CD4-positive, CD25-positive, alpha-beta regulatory T cell (primary cell): ENCODE data around the gene ARIH1. TPM values are rescaled to one million over a fixed set of nuclear protein-coding genes. Genes with fewer than 3 reads are reported as not detected.
"Not testable (repeated sequence)": the region's sequence is repeated elsewhere in the genome, so short reads cannot be mapped to it uniquely, and the experiment has no call there.

Source experiments
- ATAC-seq, 2 donors: fragments of 150-1000 bp; cut with Tn5 transposase; one replicate each; pipeline ENCODE4 v1.10.0; 2021; ENCODE audit warnings: low read depth in 2 of 2, moderate number of reproducible peaks in 2 of 2, moderate library complexity in 1 of 2
- DNase-seq, 3 donors: peaks; one replicate each; pipeline versions ENCODE4 v3.0.0 to v3.0.0-alpha.2; 2012 to 2022; ENCODE audit warnings: mixed read lengths in 1 of 3
- H3K27ac ChIP-seq: one replicate; pipeline ENCODE4 v1.7.0; 2013; ENCODE audit warnings: mild to moderate bottlenecking, low read length; ENCODE audit not compliant: insufficient read depth, poor library complexity, severe bottlenecking
- H3K27me3 ChIP-seq: one replicate; pipeline ENCODE4 v1.7.0; 2013; ENCODE audit warnings: low read length; ENCODE audit not compliant: control insufficient read depth, insufficient read depth
- H3K36me3 ChIP-seq: one replicate; pipeline ENCODE4 v1.7.0; 2013; ENCODE audit warnings: mild to moderate bottlenecking, low read length, moderate library complexity; ENCODE audit not compliant: control insufficient read depth, insufficient read depth
- H3K4me1 ChIP-seq: 2 replicates; pipeline ENCODE4 v1.7.0; 2013; ENCODE audit warnings: mild to moderate bottlenecking, low read length; ENCODE audit not compliant: insufficient read depth, control insufficient read depth, poor library complexity, severe bottlenecking
- H3K4me3 ChIP-seq: one replicate; pipeline ENCODE4 v1.7.0; 2013; ENCODE audit warnings: low read depth, mild to moderate bottlenecking, low read length, moderate library complexity
- H3K9me3 ChIP-seq, 2 experiments: 1 replicate in 1 of 2; 2 replicates in 1 of 2; pipeline ENCODE4 v1.7.0; 2013; ENCODE audit warnings: low read length in 2 of 2, mild to moderate bottlenecking in 1 of 2, moderate library complexity in 1 of 2; ENCODE audit not compliant: control insufficient read depth in 2 of 2
- H3K27ac Mint-ChIP-seq, 3 donors: one replicate each; pipeline ENCODE4 v1.8.0; 2020 to 2022; ENCODE audit warnings: mild to moderate bottlenecking in 3 of 3, mixed read lengths in 3 of 3, moderate library complexity in 2 of 3
- H3K27me3 Mint-ChIP-seq: one replicate; pipeline ENCODE4 v1.8.0; 2022; ENCODE audit warnings: mild to moderate bottlenecking, mixed read lengths
- H3K36me3 Mint-ChIP-seq: one replicate; pipeline ENCODE4 v1.8.0; 2020; ENCODE audit warnings: mixed read lengths
- H3K4me1 Mint-ChIP-seq, 4 donors: one replicate each; pipeline ENCODE4 v1.8.0; 2020 to 2022; ENCODE audit warnings: mixed read lengths in 4 of 4, mild to moderate bottlenecking in 1 of 4
- H3K4me3 Mint-ChIP-seq, 4 donors: one replicate each; pipeline ENCODE4 v1.8.0; 2020 to 2022; ENCODE audit warnings: mild to moderate bottlenecking in 4 of 4, mixed read lengths in 4 of 4, moderate library complexity in 3 of 4
- H3K9me3 Mint-ChIP-seq, 7 donors: one replicate each; pipeline ENCODE4 v1.8.0; 2020 to 2022; ENCODE audit warnings: mixed read lengths in 7 of 7, mild to moderate bottlenecking in 3 of 7, moderate library complexity in 2 of 7
- polyA plus RNA-seq, 4 donors: library from polyadenylated mRNA; unstranded; fragments of 300-500 nt; fragmentation: Illumina TruSeq; gene quantifications; one replicate each; pipeline ENCODE4 v1.2.3, GENCODE V29; 2021
- total RNA-seq: library from RNA; stranded (reverse); gene quantifications from one replicate; pipeline ENCODE4 v1.2.3, GENCODE V29; 2022

ARIH1 gene
- total and polyA plus RNA-seq, 5 donors from 2014 or later = 13.1 to 242 (median 15.1) TPM

- not testable (repeated sequence) for H3K27me3 Mint-ChIP-seq, ATAC-seq, H3K4me1 ChIP-seq
These were observed 174.6 kb downstream of the ARIH1 start for GRCh38 chr15:72648631-72649253.

More at GRCh38 chr15:72648631-72649253, 174.6 kb downstream of the ARIH1 start:
- not testable (repeated sequence) for DNase-seq, H3K36me3 ChIP-seq, H3K36me3 Mint-ChIP-seq, H3K27me3 ChIP-seq, H3K4me1 Mint-ChIP-seq, H3K9me3 ChIP-seq, H3K4me3 Mint-ChIP-seq, H3K27ac ChIP-seq, H3K27ac Mint-ChIP-seq, H3K4me3 ChIP-seq, H3K9me3 Mint-ChIP-seq

Other genes with a start within 250 kb of the ARIH1 start
- 332 TPM for gene PKM, start 243.1 kb upstream of the ARIH1 start, total RNA-seq
- 100 to 1,000 TPM; 380 to 510 (median 440) TPM for gene PKM, start 243.1 kb upstream of the ARIH1 start, polyA plus RNA-seq
- gene PARP6, start 201.8 kb upstream of the ARIH1 start, total RNA-seq = 101 TPM
- 10 to 100 TPM; 14.5 to 19.2 (median 16.0) TPM for gene PARP6, start 201.8 kb upstream of the ARIH1 start, polyA plus RNA-seq
- 1.7 TPM for gene CELF6, start 154.2 kb upstream of the ARIH1 start, total RNA-seq
- under 1 TPM in 1 of 4 donors, not detected in 3; 0.14 TPM for gene CELF6, start 154.2 kb upstream of the ARIH1 start, polyA plus RNA-seq
- 88.1 TPM for gene HEXA, start 98.3 kb upstream of the ARIH1 start, total RNA-seq
- gene HEXA, start 98.3 kb upstream of the ARIH1 start, polyA plus RNA-seq = 10 to 100 TPM; 81.9 to 97.4 (median 89.4) TPM
- not detected for gene TMEM202, start 76.0 kb upstream of the ARIH1 start, total RNA-seq
- not detected for gene TMEM202, start 76.0 kb upstream of the ARIH1 start, polyA plus RNA-seq
- not detected for gene GOLGA6B, start 180.4 kb downstream of the ARIH1 start, total RNA-seq
- not detected for gene GOLGA6B, start 180.4 kb downstream of the ARIH1 start, polyA plus RNA-seq
- gene HIGD2B, start 211.9 kb downstream of the ARIH1 start, total RNA-seq = not detected
- under 1 TPM in 1 of 4 donors, not detected in 3; 0.16 TPM for gene HIGD2B, start 211.9 kb downstream of the ARIH1 start, polyA plus RNA-seq
- 16.1 TPM for gene BBS4, start 211.9 kb downstream of the ARIH1 start, total RNA-seq
- 10 to 100 TPM in 3 of 4 donors, 1 to 10 TPM in 1; 6.3 to 12.9 (median 11.9) TPM for gene BBS4, start 211.9 kb downstream of the ARIH1 start, polyA plus RNA-seq